Middle frontal gyrus (tissue), 1 donor: ENCODE measurements around the gene RELL1.
"Not testable (repeated sequence)": the region's sequence is repeated elsewhere in the genome, so short reads cannot be mapped to it uniquely, and the experiment has no call there.

ENCODE experiments used
- DNase-seq: peaks from one replicate; pipeline ENCODE4 v3.0.0-alpha.2; 2015; ENCODE audit warnings: low spot score; ENCODE audit errors: extremely low spot score

Gene RELL1

DNA sequence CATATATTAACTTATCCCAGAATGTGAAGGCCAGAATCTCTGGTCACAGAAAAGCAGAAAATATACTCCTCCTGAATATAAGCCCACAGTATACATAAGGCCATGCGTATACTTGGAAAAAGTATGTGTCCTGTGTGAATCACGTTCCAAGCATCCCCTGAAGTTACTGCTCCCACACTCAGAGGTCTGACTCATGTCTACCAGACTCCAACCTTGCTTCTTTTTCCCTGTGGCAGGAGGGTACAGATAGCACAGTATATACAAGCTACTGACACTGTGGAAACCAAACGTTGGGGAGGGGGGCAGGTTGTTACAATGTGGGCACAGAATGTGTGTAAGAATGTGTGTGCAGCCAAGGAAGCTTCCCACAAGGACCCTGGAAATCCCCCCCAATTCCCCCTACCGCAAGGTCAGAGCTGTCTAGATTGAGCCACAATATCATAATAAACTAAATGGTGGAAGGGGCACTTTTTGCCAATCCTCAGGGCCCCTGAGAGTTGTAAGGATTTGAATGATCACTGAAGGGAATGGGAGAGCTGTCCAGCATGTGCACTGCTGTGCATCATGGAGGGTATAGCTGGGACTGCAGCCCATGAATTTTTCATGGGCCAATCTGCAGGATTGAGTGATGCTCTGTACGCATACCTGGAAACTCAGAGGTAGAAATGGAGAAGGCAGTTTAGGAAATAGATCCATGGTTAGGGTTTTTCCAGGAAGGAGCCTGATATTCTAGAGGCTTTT is 7.4 kb upstream of the RELL1 start:
- no peak for DNase-seq

DNA sequence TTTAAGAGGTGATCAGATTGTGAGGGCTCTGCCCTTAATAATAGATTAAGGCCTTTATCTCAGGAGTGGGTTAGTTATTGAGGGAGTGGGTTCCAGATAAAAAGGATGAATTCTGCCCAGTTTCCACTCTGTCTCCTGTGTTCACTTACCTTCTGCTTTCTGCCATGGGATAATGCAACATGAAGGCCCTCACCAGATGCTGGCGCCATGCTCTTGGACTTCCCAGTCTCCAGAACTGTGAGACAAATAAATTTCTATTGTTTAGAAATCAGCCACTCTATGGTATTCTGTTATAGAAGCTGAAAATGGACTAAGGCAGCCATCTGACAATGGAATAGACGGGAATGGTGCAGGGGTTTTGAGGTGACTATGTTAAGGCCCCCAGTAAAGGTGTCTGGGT is 6.9 kb upstream of the RELL1 start:
- DNase-seq: no peak

DNA sequence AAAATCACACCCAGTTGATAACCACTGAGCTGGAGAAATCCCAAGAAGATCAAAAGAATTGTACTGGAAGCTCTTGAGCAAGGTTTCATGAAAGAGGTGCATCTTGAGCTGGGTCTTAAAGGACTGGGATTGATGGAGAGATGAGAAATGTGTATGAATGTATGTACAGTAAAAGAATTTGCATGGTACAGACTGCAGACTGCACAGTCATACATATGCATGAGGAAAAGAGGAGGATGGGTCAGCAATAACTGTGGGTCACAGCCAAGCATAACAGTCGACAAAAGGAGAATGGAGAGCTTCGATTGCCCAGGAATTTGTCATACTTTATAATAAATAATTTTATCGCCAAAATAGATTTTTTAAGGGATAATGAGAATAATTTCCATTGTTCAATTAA is 4.8 kb upstream of the RELL1 start:
- DNase-seq: no peak

DNA sequence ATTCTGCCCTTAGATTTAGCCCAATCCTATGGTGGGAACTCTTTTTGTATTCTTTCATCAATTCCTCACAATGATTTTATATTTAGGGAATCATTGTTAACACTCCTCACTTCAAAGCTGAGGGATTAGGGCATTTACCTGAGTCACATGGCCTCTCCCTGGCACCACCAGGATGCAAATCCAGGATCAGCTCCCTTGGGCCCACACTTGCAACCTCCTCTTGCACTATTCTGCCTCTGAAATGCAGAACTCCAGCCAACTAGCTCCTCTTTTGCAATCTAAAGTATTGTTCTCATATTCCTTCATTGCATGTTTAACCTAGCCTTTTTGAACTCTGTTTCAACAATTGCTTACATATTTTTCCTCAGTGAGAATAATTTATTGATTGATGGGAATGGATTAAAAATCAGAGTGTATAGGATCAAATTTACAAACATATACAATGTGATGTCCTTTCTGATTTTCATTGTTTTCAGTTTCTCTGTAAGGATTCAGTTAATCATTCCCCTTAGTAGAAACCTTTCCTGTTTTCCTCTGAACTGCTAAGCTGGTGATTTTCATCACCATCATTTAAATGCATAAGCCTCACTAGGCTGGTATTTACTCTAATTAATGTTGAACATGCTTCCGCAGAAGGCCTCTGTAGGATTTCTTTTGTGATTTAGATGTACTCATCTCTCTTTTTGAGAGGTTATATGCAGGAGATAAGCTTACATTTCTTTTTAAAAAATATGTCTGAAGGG is 3.3 kb upstream of the RELL1 start:
- DNase-seq: no peak

DNA sequence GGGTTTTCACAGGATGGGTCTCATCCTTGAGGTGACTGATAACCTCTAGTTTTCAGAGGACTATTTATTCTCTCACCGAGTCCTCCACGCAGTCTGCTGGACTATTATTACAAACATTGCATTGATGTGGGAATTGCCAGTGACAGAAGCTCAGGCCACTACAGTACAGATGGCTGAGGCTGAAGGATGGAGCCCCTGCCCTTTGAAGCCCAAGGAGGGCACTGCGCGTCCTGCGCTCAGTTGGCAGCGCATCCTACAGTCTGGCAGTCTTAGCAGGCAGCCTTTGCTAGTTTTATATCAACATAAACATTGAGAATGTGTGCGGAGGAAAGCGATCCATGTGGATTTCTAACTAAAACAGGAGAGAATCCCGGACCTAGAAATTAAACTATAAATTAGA is 1.5 kb upstream of the RELL1 start:
- DNase-seq: no peak

DNA sequence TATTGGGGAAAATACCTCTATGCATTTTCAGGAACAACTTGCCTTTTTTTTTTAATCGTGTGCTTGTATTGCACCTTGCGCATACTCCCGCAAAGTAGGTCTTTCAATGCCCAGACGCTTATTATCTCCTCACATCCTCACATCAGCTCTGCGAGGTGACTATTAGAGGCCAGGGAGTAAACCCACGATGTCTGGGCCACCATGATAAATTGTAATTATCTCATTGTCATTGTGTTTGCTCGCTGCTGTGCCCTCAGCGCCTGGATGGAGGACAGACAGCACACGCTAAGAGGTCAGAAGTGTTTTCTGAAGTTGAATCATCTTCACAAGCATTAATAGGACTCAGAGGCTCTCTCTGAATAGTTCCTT is 1.0 kb upstream of the RELL1 start:
- DNase-seq: no peak

DNA sequence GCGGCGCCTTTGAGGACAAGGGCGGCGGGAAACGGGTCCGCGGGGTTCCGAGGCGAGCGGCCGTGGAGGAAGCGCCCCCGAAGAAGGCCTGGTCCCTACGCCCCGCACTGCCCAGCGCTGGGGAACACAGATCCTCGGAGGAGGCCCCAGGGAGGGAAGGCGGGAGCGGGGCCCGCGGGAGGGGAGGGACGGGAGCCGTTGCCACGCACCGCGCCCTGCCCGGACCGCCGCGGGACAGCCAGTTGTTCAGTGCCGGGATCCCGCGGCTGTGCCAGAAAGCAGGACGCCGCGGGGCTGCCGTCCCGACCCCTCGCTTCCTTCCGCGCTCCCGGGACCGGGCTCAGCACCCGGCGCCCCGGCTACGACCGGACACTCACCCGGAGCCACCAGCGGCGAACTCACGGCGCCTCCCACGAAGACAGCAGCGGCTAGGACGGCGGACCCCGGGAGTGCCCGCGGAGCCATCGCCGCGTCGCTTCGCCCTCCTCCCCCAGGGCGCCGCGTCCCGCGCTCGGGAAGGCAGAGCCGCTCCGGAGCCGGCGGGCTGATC is 278 bp downstream of the RELL1 start:
- DNase-seq: no peak

DNA sequence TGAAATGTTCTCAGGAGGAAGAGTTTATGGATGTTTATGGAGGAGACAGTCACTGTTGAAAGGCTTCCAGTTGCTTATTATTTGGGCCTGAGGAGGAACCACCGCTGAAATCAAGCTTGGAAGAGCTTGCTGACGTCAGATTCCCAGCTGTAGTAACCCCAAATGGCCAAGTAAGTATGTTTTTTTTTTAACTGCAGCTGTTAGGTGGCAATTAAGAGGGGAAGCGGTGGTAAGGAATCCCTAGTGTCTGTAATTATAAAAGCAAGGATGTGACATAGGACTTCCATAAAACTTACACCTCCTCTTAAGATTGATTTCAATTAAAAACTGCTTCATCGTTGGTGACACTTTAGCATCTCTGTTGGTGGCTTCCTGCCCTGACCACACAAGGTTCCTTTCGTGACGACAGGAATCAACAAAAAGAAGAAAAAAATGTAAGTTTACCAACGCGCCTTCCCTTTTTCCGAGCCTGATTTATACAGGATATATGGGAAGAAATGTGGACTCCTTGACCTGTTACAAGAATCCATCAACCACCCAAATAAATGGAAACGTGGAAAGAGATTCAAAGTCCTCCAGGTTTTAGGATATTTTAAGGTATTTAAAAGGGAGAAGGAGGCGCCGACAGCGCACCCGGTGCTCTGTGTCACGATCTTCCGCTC is 884 bp downstream of the RELL1 start:
- DNase-seq: no peak

DNA sequence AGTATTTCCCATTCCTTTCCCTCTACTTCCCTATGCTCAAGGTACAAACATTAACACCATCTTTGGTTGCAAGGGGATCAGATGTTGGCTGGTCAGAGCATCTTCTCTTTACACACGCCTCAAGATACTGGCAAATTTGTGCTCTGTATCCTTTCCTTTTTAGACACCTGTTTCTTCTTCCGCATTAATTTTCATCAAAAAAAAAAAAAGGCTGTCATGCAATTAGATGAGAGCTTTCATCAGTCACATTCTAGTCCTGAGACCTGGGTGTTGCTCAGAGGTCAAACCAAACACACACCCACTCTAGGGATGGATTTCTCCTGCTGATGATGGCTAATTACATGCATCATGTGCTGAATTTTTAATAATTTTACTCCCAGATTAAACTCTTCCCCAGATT is 2.0 kb downstream of the RELL1 start:
- no peak for DNase-seq

DNA sequence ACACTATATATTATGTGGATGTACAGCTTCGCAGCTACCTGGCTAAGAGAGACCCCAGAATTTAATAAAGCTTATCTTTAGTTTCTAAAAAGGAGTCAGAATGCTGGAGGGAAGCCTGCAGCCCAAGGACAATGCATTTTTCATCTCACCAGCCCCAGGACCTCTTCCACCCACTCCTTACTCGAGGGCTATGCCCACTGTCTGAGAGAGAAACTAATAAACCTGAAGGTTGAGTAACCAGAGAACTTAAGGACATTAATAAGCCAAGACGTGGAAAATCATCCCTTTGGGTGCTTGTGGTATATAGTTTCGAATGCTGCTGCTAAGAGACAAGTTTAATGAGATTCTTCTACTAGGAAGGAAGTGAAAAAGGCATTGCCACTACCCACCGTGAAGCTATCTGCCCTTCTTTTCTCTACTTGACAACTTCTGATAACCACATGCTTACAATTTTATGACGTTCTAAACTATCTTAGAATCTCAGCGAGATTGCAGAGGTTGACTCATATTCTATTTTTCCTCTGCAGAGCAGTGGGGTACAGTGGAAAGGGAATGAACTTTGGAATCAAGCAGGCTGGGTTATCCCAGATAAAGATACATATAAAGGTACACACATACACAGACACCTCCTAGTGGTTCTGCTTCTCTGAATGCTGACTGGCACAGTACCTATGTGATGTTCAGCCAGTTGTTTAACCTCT is 3.3 kb downstream of the RELL1 start:
- no peak for DNase-seq

DNA sequence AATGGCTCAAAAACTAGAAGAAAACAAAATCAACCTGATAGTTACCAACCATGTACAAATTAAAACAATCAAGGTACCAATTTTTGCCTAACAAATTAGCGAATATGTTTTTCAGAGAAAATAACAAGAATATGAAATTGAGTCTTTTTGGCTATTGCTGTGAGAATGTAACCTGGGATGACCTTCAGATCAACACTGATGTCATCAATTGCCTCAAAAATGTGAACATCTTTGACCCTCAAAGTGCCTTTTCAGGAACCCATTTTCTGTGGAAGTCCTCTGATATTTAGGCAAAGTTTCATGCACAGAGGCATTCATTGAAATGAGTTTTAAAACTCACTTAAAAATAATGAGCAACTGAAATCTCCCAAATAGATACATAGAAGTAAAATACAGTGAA is 6.1 kb downstream of the RELL1 start:
- DNase-seq: no peak

DNA sequence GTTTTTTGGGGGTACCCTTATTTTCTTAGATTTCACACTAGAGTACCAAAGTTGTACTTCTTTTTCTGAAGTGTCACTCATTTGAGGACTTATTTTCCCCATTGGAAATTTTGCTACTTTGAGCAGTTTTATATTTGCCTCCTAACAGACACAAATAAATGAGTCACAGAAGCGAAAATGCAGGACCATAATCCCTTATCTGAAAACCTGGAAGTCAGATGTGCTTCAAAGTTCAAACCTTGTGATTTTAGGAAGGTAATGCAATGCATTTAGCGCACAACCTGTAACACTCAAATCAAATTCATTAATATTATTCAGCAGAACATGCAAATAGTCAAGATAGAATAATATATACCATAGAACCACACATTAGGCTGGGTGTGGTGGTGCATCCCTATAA is 6.9 kb downstream of the RELL1 start:
- DNase-seq: no peak

DNA sequence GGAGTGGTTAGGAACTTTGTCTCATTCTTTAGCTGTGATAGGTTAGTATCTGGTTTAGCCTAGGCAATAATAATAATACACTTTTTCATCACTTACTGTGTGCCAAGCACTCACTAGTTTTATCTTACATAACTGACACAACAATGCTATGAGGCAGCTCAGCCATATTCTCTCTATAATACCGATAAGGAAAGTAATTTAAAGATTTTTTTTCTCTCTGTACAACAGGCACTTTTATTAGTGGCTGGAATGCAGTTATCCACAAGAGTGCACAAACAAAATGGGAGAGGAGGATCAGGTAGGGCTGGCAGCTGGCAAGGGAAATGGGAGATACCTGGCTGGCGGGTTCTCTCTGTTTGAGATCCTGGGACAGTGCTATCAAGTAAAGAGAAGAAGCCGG is 7.6 kb downstream of the RELL1 start:
- DNase-seq: no peak

DNA sequence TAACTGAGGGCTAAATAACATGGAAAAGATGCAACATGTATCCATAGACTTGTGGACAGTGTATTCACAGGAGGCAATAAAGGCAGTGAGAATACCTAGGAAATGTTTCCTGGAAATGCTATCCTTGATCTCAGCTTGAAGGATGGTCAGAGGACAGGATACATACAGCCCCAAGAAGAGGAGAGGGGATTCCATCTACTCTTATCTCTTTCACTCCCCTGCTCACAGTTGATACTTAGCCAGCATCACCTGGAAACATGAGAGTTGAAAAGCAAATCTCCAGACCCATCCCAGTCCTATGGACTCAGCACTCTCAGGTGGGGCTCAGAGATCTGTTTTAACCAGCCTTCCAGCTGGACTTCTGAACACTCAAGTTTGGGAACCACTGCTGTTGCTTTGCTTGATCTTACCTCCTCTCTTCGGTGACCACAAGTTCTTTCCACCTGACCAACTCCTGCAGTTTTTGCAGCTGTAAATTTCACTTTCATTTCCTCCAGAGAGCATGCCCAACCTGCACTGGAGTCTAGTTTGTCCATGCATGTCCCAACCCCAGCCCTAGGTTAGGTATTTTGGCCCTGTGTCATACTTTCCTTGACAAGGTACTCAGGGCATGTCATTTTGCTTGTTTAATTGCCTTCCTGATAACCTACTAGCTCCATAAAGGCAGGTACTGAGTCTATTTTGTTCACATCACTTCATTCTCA is 10.4 kb downstream of the RELL1 start:
- no peak for DNase-seq

DNA sequence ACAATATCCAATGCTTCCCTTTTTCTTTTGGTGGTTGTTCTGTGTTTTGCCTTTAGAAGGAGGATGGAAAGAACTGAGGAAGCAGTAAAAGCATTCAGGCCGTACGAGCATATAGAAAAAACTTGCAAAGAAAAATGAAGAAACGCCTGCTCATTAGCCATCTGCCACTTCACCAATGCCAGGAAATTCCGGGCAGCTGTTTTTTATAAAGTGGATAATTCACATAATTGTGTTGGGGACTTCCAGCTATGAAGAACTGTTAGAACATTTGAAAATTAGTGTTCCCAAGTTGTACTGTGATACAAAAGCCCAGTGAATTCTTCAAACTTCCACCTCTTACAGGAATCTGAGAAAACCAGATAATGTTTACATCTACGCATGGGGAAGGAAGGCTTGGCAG is 11.7 kb downstream of the RELL1 start:
- no peak for DNase-seq

DNA sequence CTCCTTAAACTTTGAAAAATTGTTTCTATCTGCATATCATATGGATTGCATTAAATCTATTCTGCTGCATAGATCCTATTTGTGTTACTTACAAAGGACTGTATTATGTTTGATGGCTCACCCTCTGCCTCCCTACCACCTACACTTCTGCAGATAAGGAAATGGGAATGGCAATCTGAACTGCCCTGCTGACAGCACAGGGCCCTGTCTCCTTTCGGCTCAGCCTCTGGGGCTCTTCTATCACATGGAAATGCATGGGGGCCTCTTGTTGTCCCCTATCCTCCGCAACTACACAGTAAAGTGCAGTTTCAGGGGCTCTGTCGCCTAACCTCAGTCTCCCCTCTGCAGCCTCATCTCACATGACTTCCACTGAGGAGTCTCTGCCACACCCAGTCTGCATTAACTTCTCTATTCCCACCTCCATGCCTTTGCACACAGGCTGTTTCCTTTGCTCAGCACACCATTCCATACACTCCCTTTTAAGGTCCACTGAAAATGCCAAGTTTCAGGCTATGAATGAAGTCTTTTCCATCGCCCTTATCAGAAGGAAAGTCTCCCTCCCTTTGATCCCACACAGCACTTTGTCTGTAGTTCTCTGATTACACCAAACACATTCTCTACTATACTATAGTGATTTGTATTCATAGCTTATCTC is 12.5 kb downstream of the RELL1 start:
- DNase-seq: no peak

DNA sequence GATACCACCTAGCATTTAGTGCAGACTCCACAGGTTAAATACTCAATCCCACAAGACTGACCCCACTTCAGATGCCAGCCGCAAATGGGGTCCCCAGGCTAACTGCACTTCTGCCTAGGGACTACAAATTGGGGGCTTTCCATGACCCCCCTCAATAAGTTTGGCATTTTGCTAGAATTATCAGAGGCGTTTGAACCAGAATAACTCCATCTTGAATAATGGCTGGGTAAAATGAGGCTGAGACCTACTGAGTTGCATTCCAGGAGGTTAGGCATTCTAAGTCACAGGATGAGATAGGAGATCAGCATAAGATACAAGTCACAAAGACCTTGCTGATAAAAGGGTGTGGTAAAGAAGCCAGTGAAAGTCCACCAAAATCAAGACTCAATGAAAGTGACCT is 15.1 kb downstream of the RELL1 start:
- DNase-seq: no peak

DNA sequence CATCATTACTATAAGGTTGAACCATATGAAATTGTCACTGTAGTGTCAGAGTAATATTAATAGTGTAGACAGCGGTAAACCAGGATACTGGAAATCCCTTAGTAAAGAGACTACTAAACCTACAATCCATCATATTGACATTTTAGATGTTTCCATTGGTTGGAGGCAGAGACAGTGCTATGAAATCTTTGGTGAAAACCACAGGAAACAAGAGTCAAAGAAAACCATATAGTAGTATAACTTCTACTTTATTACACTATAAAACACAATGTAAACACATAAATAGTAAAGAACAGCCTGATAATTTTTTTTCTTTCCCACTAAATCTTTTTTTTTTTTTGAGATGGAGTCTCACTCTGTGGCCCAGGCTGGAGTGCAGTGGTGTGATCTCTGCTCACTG is 15.9 kb downstream of the RELL1 start:
- DNase-seq: no peak

DNA sequence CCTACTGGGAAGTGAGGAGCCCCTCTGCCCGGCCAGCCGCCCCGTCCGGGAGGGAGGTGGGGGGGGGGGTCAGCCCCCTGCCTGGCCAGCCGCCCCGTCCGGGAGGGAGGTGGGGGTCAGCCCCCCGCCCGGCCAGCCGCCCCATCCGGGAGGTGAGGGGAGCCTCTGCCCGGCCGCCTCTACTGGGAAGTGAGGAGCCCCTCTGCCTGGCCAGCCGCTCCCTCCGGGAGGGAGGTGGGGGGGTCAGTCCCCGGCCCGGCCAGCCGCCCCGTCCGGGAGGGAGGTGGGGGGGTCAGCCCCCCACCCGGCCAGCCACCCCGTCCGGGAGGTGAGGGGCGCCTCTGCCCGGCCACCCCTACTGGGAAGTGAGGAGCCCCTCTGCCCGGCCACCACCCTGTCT is 17.1 kb downstream of the RELL1 start:
- DNase-seq: not testable (repeated sequence)

DNA sequence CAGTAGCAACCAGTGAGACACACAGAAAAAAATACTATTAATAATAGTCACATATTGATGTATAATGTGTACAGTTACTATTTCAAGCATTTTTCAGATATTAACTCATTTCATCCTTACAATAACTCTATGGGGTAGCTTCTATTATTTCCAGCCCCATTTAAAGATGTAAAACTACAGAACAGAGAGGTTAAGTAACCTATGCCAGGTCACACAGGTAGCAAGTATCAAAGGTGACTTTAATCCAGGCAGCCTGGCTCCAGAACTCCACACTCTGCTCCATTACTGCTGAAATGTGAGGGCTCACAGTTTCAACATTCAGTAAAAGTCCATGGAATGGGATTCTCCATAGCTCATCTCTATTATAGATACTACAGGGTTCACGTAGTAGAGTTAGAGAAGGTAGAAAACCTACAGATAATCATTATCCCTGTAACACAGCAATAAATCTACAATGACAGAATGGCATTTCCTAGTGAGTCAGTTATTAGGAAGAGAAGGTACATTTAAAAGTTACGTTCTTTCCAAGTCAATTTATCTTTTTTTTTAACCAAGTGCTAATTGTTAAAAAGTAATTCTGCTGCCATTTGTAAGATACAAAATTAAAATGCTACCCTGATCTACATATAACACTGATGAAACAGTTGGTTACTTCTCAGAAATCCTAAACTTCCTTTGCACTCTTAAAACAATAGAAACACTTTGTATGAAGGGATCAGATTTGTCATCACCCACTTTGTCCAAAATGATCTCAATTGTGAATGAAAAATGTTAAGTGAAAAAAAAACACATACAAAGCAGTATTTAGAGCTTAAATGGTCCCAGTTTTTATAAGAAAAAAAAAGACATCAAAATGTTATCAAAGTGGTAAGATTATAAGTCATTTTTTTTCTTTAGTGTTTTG is 18.7 kb downstream of the RELL1 start:
- DNase-seq: no peak
